WERI-Rb-1 (cell line): ENCODE results near the gene ALG2.

ENCODE experiments used
- DNase-seq: peaks from one replicate; pipeline ENCODE4 v3.0.0-alpha.2; 2020
- H3K27ac ChIP-seq: fragments of 250-450 bp; sonication (Bioruptor Pico); 2 replicates; pipeline ENCODE4 v1.5.1; 2020; ENCODE audit warnings: mild to moderate bottlenecking, moderate library complexity
- H3K27me3 ChIP-seq: fragments of 250-450 bp; sonication (Bioruptor Pico); 2 replicates; pipeline ENCODE4 v1.5.1; 2021; ENCODE audit warnings: mild to moderate bottlenecking, low read depth, moderate library complexity; ENCODE audit not compliant: insufficient read depth, severe bottlenecking
- H3K36me3 ChIP-seq: fragments of 250-450 bp; sonication (Bioruptor Pico); 2 replicates; pipeline ENCODE4 v1.5.1; 2020; ENCODE audit warnings: mild to moderate bottlenecking, moderate library complexity
- H3K4me3 ChIP-seq: 2 replicates; pipeline ENCODE4 v1.5.1; 2011; ENCODE audit warnings: low read depth, mild to moderate bottlenecking, control low read depth, low read length
- H3K9me3 ChIP-seq: fragments of 250-450 bp; sonication (Bioruptor Pico); 2 replicates; pipeline ENCODE4 v1.5.1; 2021; ENCODE audit warnings: mild to moderate bottlenecking, moderate library complexity; ENCODE audit not compliant: severe bottlenecking
- TF ChIP-seq, protein P1 (sequence below): IDR thresholded peaks from 2 replicates; pipeline ENCODE4 v1.5.1; 2011; ENCODE audit warnings: low read depth, mild to moderate bottlenecking, control low read depth, inconsistent platforms, low read length

ALG2 gene

DNA sequence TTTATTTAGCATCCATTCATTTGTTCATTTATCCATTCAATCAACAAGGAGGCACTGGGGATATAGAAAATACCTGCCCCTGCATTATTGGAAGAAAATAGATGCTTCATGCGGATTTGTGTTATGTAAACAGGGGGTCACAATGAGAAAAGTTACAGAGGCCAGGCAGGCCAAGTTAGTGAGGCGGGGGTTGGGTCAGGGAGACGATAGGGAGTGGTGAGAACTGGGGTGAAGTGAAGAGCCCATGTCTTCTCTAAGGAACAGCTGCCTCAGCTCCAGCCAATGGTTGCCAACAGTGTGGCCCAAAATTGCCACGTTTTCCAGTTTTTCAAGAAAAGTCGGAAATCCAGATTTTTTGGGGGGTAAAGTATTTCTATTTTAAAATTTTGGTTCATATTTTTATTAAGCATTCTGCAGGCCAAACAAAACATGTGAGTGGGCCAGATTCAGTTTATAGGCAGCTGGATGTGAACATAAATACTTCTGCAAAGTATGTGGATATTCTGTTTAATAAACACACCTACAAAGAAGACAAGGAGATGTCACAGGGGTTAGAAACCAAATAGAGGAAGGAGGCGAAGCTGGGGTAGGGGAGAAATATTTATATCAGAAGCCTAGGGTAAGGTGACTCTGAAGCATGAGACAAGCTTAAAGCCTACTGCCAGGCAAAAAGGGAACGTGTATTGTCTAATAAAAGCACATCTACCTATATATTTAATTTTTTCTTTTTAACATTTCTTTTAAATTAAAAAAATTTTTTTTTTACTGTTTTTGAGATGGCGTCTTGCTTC is 44.0 kb downstream of the ALG2 start:
- Histone ChIP-seq H3K9me3 (no peaks in the 10 kb centered on the region), H3K27me3 (no peaks in the 10 kb centered on the region), H3K36me3 (no peaks in the 10 kb centered on the region), H3K27ac (peak overlapping the region; percentile 84), H3K4me3 (no peak overlapping the region)
- TF ChIP-seq, protein P1, sequence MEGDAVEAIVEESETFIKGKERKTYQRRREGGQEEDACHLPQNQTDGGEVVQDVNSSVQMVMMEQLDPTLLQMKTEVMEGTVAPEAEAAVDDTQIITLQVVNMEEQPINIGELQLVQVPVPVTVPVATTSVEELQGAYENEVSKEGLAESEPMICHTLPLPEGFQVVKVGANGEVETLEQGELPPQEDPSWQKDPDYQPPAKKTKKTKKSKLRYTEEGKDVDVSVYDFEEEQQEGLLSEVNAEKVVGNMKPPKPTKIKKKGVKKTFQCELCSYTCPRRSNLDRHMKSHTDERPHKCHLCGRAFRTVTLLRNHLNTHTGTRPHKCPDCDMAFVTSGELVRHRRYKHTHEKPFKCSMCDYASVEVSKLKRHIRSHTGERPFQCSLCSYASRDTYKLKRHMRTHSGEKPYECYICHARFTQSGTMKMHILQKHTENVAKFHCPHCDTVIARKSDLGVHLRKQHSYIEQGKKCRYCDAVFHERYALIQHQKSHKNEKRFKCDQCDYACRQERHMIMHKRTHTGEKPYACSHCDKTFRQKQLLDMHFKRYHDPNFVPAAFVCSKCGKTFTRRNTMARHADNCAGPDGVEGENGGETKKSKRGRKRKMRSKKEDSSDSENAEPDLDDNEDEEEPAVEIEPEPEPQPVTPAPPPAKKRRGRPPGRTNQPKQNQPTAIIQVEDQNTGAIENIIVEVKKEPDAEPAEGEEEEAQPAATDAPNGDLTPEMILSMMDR, result no peak
- DNase-seq, result no peak

- no peaks in the 10 kb centered on the region for H3K36me3 ChIP-seq
- no peak overlapping the region for H3K4me3 ChIP-seq
- TF ChIP-seq, protein P1, result no peak
- peak overlapping the region; percentile 84 for H3K27ac ChIP-seq
- no peaks in the 10 kb centered on the region for H3K27me3 ChIP-seq
- no peaks in the 10 kb centered on the region for H3K9me3 ChIP-seq
- DNase-seq, result peak; percentile 77
These were observed 45.2 kb downstream of the ALG2 start for GRCh38 chr9:99176527-99177013.

DNA sequence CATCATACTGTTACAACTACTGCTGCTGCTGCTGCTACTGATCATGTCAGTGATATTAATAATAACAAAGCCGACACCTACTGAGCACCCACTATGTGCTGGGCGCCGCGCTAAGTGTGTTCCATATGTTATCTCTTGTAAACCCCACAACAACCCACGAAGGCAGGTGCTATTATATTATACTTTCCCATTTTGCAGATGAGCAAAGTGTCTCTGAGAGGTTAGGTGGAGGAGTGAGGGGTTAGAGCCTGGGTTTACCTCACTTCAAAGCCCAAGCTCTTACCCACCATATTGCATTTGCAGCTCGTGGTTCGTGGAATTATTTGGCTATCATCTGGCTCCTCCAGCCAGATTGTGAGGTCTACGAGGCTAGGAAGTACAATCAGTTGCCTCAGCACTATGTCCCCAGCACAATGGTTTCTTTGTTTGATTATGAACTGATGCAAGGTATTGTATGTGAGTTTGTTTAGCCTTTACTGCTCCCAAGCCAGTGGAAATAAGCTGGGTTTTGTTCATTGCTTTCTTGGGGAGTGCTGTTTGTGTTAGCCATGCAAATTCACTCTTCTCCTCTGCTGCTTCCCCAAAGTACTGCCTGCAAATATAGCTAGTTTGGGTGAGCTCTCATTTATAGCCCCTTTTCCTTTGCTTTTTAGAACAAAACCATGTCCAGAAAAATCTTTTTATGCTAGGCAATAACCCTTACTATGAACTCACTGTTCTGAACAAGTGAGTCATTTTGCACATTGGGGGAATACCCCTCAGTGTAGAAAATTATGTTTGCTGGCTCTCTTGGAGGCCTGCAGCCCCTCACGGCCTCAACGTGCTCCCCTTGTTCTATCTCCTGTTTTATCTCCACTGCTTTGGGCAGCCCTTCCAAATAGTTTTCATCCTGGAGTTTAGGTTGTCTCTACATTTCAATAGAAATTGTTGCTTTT is 47.9 kb downstream of the ALG2 start:
- Histone ChIP-seq H3K4me3 (no peak overlapping the region), H3K9me3 (no peaks in the 10 kb centered on the region), H3K27ac (peak overlapping the region; percentile 76), H3K36me3 (no peaks in the 10 kb centered on the region), H3K27me3 (no peaks in the 10 kb centered on the region)
- TF ChIP-seq, protein P1, result no peak
- DNase-seq, result no peak

DNA sequence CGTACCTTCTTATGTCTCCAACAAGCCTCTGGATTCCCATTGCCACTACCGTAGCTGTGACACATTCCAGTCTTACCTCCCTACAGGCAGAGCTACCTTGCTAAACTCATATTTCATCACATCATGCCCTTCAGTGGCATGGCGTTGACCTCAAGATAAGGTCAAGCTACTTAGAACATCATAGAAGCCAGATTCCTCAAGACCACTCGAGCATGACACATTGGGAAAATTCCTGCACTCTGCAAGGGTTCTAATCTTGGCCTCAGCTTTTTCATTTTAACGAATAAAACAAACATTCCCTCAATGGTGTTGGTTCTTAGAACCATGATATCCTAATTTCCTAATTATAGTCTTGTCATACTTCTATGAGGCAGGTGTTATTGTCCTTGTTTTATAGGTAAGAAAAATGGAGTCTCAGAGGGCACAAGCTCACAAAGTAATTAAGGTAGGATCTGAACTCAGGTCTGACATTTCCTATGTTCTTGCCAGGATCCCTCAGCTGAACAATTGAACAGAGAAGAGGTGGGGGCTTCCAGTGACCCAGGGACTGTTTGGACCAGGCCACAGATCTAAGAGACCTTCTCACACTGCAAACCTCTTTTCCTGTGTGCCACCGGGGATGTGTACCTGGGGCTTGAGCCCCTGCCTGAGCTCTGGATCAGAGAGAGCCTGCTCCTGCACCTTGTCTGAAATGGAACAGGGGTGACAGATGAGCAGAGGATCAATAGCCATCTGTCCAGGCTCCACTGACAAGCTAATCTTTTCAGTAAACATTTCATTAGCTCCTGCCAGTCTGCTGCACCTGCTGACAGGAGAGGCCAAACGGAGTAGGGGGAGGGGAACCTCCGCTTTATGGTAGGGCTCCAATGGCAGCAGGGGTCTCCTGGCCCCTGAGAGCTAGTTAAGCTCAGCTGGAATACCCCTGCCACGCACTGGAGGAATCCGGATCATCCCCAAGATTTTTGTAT is 49.3 kb downstream of the ALG2 start:
- peak; percentile 95 for DNase-seq
- peak overlapping the region; percentile 76 for H3K27ac ChIP-seq
- no peak overlapping the region for H3K4me3 ChIP-seq
- H3K9me3 ChIP-seq, result no peaks in the 10 kb centered on the region
- TF ChIP-seq, protein P1, result no peak
- no peaks in the 10 kb centered on the region for H3K36me3 ChIP-seq
- H3K27me3 ChIP-seq, result no peaks in the 10 kb centered on the region
